SK-N-SH (cell line): ENCODE results near the gene PLA2G5. TPM values are rescaled to one million over a fixed set of nuclear protein-coding genes. Genes with fewer than 3 reads are reported as not detected.
"Not testable (repeated sequence)": the region's sequence is repeated elsewhere in the genome, so short reads cannot be mapped to it uniquely, and the experiment has no call there.

Experiments used
- CTCF ChIA-PET: fragments of 300-600, 350-600 bp; formaldehyde crosslinking; extraction: SDS; loops from one replicate; lab custom pipeline; 2021; lab: Yijun Ruan, JAX
- POLR2A ChIA-PET: fragments of 350-600 bp; sonication (Branson Sonifier 250); formaldehyde crosslinking; extraction: SDS; loops from one replicate; lab custom pipeline; 2020; ENCODE audit warnings: antibody characterized with exemption, inconsistent platforms; lab: Yijun Ruan, JAX
- DNase-seq: peaks from one replicate; pipeline ENCODE4 v3.0.0; 2012
- H2AFZ ChIP-seq: fragments of 200-600 bp; sonication (generic); 2 replicates; pipeline ENCODE4 v1.8.1; 2016; ENCODE audit warnings: antibody characterized with exemption, mild to moderate bottlenecking, low read depth
- H3F3A ChIP-seq: fragments of 200-600 bp; sonication (generic); replicated peaks from 2 replicates; pipeline ENCODE3; 2016; ENCODE audit warnings: antibody characterized with exemption, mild to moderate bottlenecking; ENCODE audit not compliant: insufficient read depth
- H3K27ac ChIP-seq, 2 experiments: fragments of 200-500 bp in 1 of 2; fragments of 200-600 bp in 1 of 2; sonication (Bioruptor generic) in 1 of 2; sonication (generic), shearing (Covaris generic) in 1 of 2; 2 replicates each; pipeline versions ENCODE4 v1.5.1 to v1.6.1; 2014 to 2016; ENCODE audit warnings: low read depth in 2 of 2, inconsistent platforms in 1 of 2, low read length in 1 of 2, mild to moderate bottlenecking in 1 of 2, mixed read lengths in 1 of 2
- H3K27me3 ChIP-seq: fragments of 200-600 bp; sonication (generic), shearing (Covaris generic); 2 replicates; pipeline ENCODE4 v1.6.1; 2016; ENCODE audit warnings: mixed run types; ENCODE audit not compliant: insufficient read depth
- H3K36me3 ChIP-seq, 2 experiments: fragments of 200-500 bp in 1 of 2; fragments of 200-600 bp in 1 of 2; sonication (Bioruptor generic) in 1 of 2; sonication (generic) in 1 of 2; replicated peaks in 1 of 2; 2 replicates each; pipeline versions ENCODE3 to v1.5.1; 2014 to 2016; ENCODE audit warnings: low read length in 1 of 2, mild to moderate bottlenecking in 1 of 2; ENCODE audit not compliant: insufficient read depth in 2 of 2, control insufficient read depth in 1 of 2
- H3K4me1 ChIP-seq, 2 experiments: fragments of 200-500 bp in 1 of 2; fragments of 200-600 bp in 1 of 2; sonication (Bioruptor generic) in 1 of 2; sonication (generic), shearing (Covaris generic) in 1 of 2; 2 replicates each; pipeline versions ENCODE4 v1.5.1 to v1.6.1; 2014 to 2016; ENCODE audit warnings: low read depth in 1 of 2, low read length in 1 of 2, mixed run types in 1 of 2; ENCODE audit not compliant: insufficient read depth in 2 of 2, control insufficient read depth in 1 of 2
- H3K4me2 ChIP-seq: fragments of 200-600 bp; sonication (generic), shearing (Covaris generic); 2 replicates; pipeline ENCODE4 v1.6.1; 2017; ENCODE audit warnings: mixed run types
- H3K4me3 ChIP-seq, 2 experiments: fragments of 200-500 bp in 1 of 2; fragments of 200-600 bp in 1 of 2; sonication (Bioruptor generic) in 1 of 2; sonication (generic), shearing (Covaris generic) in 1 of 2; 2 replicates each; pipeline versions ENCODE4 v1.5.1 to v1.8.1; 2014 to 2016; ENCODE audit warnings: low read depth in 2 of 2, inconsistent platforms in 1 of 2, low read length in 1 of 2, mild to moderate bottlenecking in 1 of 2, mixed read lengths in 1 of 2, moderate library complexity in 1 of 2
- H3K79me2 ChIP-seq: fragments of 200-600 bp; sonication (generic); 2 replicates; pipeline ENCODE4 v1.8.1; 2017; ENCODE audit warnings: mild to moderate bottlenecking; ENCODE audit not compliant: insufficient read depth
- H3K9ac ChIP-seq: fragments of 200-600 bp; sonication (generic); 2 replicates; pipeline ENCODE4 v1.6.1; 2017; ENCODE audit warnings: mixed run types
- H3K9me2 ChIP-seq: fragments of 200-600 bp; sonication (generic); 2 replicates; pipeline ENCODE4 v1.6.1; 2017; ENCODE audit warnings: mixed run types
- H3K9me3 ChIP-seq: fragments of 200-600 bp; sonication (generic); 2 replicates; pipeline ENCODE4 v1.6.1; 2017; ENCODE audit warnings: mixed run types, mild to moderate bottlenecking, moderate library complexity
- H4K20me1 ChIP-seq: fragments of 200-600 bp; sonication (generic); 2 replicates; pipeline ENCODE4 v1.6.1; 2017; ENCODE audit warnings: mild to moderate bottlenecking, mixed run types; ENCODE audit not compliant: insufficient read depth
- EP300 ChIP-seq, 2 experiments: IDR thresholded peaks; 2 replicates each; pipeline versions ENCODE4 v1.4.0 to v1.6.1; 2012; ENCODE audit warnings: borderline replicate concordance in 1 of 2, low read depth in 1 of 2, low read length in 1 of 2
- FOXJ3 ChIP-seq: sonication (generic); formaldehyde crosslinking; IDR thresholded peaks from 2 replicates; pipeline ENCODE4 v1.5.1; 2020; ENCODE audit warnings: mild to moderate bottlenecking, missing genetic modification reagents
- PBX3 ChIP-seq: IDR thresholded peaks from 2 replicates; pipeline ENCODE4; 2012
- RAD21 ChIP-seq: IDR thresholded peaks from 2 replicates; pipeline ENCODE4 v1.6.1; 2012; ENCODE audit warnings: mild to moderate bottlenecking, low read length
- REST ChIP-seq: IDR thresholded peaks from 2 replicates; pipeline ENCODE4 v1.6.1; 2012; ENCODE audit warnings: mild to moderate bottlenecking, low read depth, low read length, moderate library complexity
- RFX5 ChIP-seq: IDR thresholded peaks from 2 replicates; pipeline ENCODE4 v1.6.1; 2012; ENCODE audit warnings: mild to moderate bottlenecking, improper control_type of control experiment, low read length
- TEAD4 ChIP-seq: IDR thresholded peaks from 2 replicates; pipeline ENCODE4 v1.4.0; 2012; ENCODE audit warnings: mild to moderate bottlenecking, borderline replicate concordance; ENCODE audit not compliant: insufficient read depth
- USF2 ChIP-seq: fragments of 150-350 bp; IDR thresholded peaks from 2 replicates; pipeline ENCODE4 v1.6.1; 2017; ENCODE audit warnings: antibody characterized with exemption, low read length, low read depth, borderline replicate concordance
- WGBS: methylation state at CpG from one replicate; pipeline ENCODE4 v1.1.6; 2017; ENCODE audit warnings: low lambda C conversion rate; 5-methylcytosine and 5-hydroxymethylcytosine counted together
- polyA plus RNA-seq, 3 experiments: library from polyadenylated mRNA; depleted of rRNA; stranded (reverse); fragments of >200 nt; gene quantifications; 2 replicates each; pipeline ENCODE4 v1.2.3, GENCODE V29; 2012

PLA2G5 gene
- polyA plus RNA-seq, 1 of the 3 experiments (the other 2 are of a cell fraction) = not detected

GRCh38 chr1:20126041-20126805 is 56.2 kb downstream of the PLA2G5 start:
- 58% methylated on average over 9 of the region's 9 CpGs for WGBS
- no peak overlapping the region for H3K9ac ChIP-seq
- POLR2A ChIA-PET = no interaction called here
- no peaks in the 10 kb centered on the region for H3F3A ChIP-seq
- peaks cover 3% of the 10 kb centered on the region; the same call in 1 of the 2 replicates for H3K27me3 ChIP-seq
- H3K27ac ChIP-seq = no peak overlapping the region
- H3K9me3 ChIP-seq = no peaks in the 10 kb centered on the region
- H3K36me3 ChIP-seq = no peaks in the 10 kb centered on the region
- TF ChIP-seq USF2 (no peak), PBX3 (no peak)
- CTCF ChIA-PET = interaction anchor here (0.9 to 1.5 kb wide), 2 partner anchors 25 kb away, joined by 3 to 5 read pairs; no protein-coding TSS in a partner anchor
- H3K4me3 ChIP-seq = no peak overlapping the region
- H2AFZ ChIP-seq = no peak overlapping the region
- H3K9me2 ChIP-seq = no peaks in the 10 kb centered on the region
- H3K79me2 ChIP-seq = no peaks in the 10 kb centered on the region
- H3K4me1 ChIP-seq = peaks cover 0 to 10% of the 10 kb centered on the region in 2 experiments; a peak in 1 of 4 replicates
- no peak for DNase-seq
- H3K4me2 ChIP-seq = no peak overlapping the region
- H4K20me1 ChIP-seq = no peaks in the 10 kb centered on the region

- no peak overlapping the region for H3K4me3 ChIP-seq
- ChIA-PET POLR2A (no interaction called here), CTCF (interaction anchor here (0.9 to 1.5 kb wide), 4 partner anchors 24 to 152 kb away, joined by 3 to 5 read pairs (median 4); no protein-coding TSS in a partner anchor)
- no peaks in the 10 kb centered on the region for H3K9me2 ChIP-seq
- H3K79me2 ChIP-seq = no peaks in the 10 kb centered on the region
- H3K4me1 ChIP-seq = peaks cover 0 to 10% of the 10 kb centered on the region in 2 experiments; a peak in 1 of 4 replicates
- no peaks in the 10 kb centered on the region for H4K20me1 ChIP-seq
- H3K36me3 ChIP-seq = no peaks in the 10 kb centered on the region
- TF ChIP-seq FOXJ3 (no peak), RAD21 (no peak), RFX5 (no peak), EP300 (IDR thresholded peaks at IDR 0.05; ENCODE audit: borderline replicate concordance in 1 of 2, low read depth in 1 of 2, low read length in 1 of 2) (no peak), TEAD4 (no peak), REST (no peak)
- H3K27me3 ChIP-seq = no peaks in the 10 kb centered on the region; the same call in 1 of the 2 replicates
- H3K9ac ChIP-seq = no peak overlapping the region
- no peaks in the 10 kb centered on the region for H3F3A ChIP-seq
- no peaks in the 10 kb centered on the region for H3K9me3 ChIP-seq
- DNase-seq = no peak
- H2AFZ ChIP-seq = no peak overlapping the region
- 58% methylated on average over 3 of the region's 10 CpGs for WGBS
- H3K27ac ChIP-seq = no peak overlapping the region
- H3K4me2 ChIP-seq = no peak overlapping the region
Observed at GRCh38 chr1:20126806-20127440, 56.9 kb downstream of the PLA2G5 start.

GRCh38 chr1:20130518-20130917 is 60.5 kb downstream of the PLA2G5 start:
- H4K20me1 ChIP-seq, H3K4me2 ChIP-seq, H3K9ac ChIP-seq, H2AFZ ChIP-seq, CTCF ChIA-PET, H3K27me3 ChIP-seq, H3K9me3 ChIP-seq, H3K9me2 ChIP-seq, H3K4me3 ChIP-seq, POLR2A ChIA-PET, DNase-seq, H3F3A ChIP-seq, H3K4me1 ChIP-seq, H3K36me3 ChIP-seq, H3K79me2 ChIP-seq, H3K27ac ChIP-seq: not testable (repeated sequence)
- WGBS = 24% methylated on average over 3 of the region's 3 CpGs
